CD4-positive, alpha-beta T cell treated with Interferon alpha-2 for 1 hour (primary cell): ENCODE results near the gene PEX7.
"Not testable (repeated sequence)": the region's sequence is repeated elsewhere in the genome, so short reads cannot be mapped to it uniquely, and the experiment has no call there.

ENCODE experiments used
- DNase-seq, 2 donors: peaks; one replicate each; pipeline ENCODE4 v3.0.0-alpha.2; 2020 to 2022

The PEX7 gene

DNA sequence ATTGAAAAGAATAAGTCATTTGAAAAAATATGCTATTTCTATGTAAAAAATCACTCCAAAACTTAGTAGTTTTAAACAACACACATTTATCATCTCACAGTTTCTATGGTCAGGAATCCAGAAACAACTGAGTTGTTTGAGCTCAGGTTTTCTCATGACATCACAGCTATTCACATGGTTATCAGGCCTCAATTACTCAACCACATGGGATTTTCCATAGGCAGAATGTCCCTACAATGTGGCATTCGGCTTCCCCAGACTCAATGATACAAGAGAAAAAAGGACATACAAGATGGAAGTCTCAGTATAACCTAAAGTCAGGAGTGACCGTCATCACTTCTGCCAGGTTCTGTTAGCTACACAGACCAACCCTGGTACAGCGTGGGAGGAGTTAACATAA, 96.3 kb downstream of the PEX7 start:
- DNase-seq = no peak

- peak in 1 of 2 donors; percentile 1 for DNase-seq
Measured at GRCh38 chr6:136920216-136920615, 97.8 kb downstream of the PEX7 start.

DNA sequence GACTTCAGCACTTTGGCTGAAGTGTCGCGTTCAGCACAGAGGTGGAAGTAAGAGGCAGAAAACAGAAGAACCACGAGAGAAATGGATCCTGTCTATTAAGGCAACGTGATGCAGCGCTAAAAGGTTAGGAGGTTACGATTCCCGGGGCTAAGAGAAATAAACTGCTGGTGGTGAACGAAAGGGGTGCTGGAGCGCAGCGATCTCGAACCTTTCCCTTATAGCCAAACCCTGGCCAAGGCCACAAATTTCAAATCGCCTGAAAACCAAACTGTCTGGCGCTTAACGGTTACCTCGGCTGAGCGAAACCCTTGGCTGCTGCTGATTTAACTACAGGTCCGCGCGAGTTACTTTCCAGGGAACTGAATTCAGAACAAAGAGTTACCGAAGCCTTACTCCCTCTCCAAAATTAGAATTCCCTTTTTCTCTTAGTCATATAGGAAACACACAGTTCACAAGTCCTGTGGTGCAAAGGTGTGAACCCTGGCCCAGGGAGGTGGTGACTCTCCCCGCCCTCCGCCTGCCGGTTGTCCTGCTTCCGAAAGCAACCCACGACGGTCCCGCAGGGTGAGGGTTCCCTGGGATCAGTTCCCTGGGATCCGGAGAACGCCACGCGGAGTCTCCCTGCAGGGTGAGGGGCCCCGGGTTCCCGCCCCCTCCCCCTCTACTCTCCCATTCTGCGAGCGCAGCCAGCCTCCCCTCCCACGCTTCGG, 98.4 kb downstream of the PEX7 start:
- DNase-seq = peak in 1 of 2 donors; percentile 12

GRCh38 chr6:136921381-136921935, 99.1 kb downstream of the PEX7 start:
- DNase-seq = peak in 1 of 2 donors; percentile 3

GRCh38 chr6:136921936-136922684, 99.7 kb downstream of the PEX7 start, which contains the start of gene SLC35D3:
TSS of gene SLC35D3 (plus strand) at chr6:136922301. CDS start at chr6:136922429, 128 bp downstream.
- DNase-seq = peak; percentile 3 to 13

- DNase-seq = no peak
Measured at GRCh38 chr6:136922685-136923006, 100.3 kb downstream of the PEX7 start.

GRCh38 chr6:136923116-136923953, 100.9 kb downstream of the PEX7 start:
- no peak for DNase-seq

DNA sequence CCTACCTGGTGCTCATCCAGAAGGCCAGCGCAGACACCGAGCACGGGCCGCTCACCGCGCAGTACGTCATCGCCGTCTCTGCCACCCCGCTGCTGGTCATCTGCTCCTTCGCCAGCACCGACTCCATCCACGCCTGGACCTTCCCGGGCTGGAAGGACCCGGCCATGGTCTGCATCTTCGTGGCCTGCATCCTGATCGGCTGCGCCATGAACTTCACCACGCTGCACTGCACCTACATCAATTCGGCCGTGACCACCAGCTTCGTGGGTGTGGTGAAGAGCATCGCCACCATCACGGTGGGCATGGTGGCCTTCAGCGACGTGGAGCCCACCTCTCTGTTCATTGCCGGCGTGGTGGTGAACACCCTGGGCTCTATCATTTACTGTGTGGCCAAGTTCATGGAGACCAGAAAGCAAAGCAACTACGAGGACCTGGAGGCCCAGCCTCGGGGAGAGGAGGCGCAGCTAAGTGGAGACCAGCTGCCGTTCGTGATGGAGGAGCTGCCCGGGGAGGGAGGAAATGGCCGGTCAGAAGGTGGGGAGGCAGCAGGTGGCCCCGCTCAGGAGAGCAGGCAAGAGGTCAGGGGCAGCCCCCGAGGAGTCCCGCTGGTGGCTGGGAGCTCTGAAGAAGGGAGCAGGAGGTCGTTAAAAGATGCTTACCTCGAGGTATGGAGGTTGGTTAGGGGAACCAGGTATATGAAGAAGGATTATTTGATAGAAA, 101.7 kb downstream of the PEX7 start:
- DNase-seq = no peak

DNA sequence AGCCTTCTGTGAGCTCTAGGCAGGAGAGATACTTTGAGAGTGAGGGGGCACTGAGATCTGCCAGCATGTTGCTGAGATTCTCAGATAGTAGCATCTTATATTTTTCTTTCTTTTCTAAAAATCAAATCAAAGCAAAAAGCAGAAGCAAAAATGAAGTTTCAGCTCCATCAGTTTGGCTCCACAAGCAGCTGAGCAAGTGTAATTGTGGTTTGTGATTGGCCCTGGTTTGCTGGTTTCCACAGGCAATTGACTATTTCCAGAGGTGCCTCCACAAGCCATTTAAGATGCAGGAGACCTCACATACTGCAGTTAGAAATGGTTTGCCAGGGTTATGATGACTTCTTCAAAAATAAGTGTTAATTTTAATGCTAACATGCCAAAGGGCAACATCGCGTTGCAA, 104.0 kb downstream of the PEX7 start:
- DNase-seq = no peak

DNA sequence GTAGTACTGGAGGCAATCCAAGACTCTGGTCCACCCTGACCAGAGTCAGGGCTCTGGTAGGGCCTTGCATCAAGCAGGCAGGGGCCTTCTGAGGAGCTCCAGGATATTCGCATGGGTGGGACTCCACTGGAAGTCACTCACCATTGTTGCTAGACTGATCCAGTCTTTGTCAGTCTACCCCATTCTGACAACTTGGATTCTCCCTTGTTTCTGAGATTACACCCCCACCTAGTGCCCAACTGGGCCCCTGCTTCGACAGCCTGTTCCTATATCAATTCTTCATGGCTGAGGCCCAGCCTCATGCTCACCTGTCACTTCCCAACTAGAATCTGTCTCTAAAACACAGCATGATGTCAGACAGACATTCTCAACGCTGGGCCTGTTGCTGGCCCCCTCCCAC, 104.9 kb downstream of the PEX7 start:
- DNase-seq = peak in 1 of 2 donors; percentile 21

DNA sequence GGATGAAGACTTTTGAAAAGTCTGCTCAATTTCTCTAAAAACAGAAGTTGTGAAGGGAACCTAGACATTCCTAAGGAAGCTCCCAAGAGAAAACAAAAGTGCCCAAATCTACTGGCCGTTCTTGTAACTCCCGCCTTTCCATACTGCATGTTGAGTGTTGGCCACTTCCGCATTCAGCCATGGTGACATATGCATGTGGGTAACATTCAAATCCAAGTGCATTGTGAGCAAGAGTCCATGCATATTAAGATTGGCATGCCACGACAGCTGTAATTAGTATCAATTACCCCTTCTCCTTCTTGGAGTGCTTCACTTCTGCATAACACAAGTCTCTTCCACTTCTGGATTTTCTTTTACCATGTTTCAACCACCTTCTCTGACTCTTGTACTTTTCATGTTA, 108.1 kb downstream of the PEX7 start:
- no peak for DNase-seq

GRCh38 chr6:136932599-136932998, 110.2 kb downstream of the PEX7 start:
- DNase-seq = no peak

DNA sequence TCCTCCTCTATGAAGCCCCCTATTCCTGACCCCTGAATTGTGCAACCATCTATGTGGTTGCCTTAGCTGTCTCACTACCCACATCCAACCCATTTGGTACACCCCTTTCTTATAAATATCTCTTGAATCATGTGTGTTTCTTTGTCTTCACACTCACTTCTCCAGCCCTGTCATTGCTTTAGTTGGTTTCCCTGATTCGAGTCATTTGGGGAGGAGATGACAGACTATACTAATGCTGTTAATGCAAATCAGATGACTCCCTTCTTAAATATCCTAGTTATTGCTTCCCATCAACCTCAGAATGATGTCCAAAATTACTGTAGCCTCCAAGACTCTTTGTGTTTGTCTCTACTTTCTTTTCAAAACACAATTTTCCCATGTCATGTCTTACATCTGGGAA, 122.7 kb downstream of the PEX7 start:
- DNase-seq = no peak

GRCh38 chr6:136945711-136946121, 123.3 kb downstream of the PEX7 start:
- no peak for DNase-seq

DNA sequence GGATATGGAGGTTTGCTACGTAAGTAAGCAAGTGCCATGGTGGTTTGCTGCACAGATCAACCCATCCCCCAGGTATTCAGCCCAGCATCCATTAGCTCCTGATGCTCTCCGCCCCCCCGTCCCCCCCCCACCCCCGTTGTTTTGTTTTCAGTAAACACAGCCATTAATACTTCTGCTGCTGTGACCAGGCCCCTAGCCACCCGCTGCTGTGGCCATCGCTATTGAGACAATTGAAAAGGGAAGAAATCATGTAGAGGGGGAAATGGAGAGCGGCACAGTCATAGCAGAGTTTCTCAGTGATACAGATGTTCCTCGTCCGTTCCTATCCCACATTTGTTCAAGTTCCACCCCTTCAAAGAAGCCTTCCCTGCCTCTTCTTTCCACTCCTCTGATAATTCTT, 124.6 kb downstream of the PEX7 start:
- no peak for DNase-seq

GRCh38 chr6:136949957-136950356, 127.6 kb downstream of the PEX7 start:
- DNase-seq = not testable (repeated sequence)

DNA sequence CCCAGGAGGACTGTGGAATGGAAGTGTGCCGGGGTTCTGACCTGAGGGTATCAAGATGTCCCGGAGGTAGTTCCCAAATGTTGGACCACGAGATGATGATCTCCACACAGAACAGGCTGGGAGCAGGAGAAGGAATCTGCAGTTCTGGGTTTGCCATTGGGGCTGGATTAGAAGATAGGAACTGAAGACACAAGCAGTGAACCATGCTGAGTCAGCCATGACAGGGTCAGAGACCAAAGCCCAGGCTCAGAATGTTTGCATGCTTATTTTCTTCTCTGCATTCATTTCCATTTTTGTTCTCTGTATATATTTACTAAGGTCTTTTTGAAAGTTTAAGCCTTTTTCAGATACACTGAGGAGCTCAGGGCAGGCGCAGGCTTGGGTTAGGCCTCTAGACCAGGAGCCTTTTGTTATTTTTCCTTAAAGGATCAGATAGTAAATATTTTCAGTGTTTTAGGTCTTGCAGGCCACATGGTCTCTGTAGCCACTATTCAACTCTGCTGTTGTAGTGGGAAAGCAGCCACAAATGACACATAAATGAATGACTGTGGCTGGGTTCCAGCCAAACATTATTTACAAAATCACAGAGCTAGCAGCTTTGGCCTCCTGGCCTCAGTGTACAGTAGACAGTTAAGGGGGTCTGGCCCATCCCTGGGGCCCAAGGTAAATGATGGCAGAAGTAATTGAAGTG, 128.2 kb downstream of the PEX7 start:
- no peak for DNase-seq

DNA sequence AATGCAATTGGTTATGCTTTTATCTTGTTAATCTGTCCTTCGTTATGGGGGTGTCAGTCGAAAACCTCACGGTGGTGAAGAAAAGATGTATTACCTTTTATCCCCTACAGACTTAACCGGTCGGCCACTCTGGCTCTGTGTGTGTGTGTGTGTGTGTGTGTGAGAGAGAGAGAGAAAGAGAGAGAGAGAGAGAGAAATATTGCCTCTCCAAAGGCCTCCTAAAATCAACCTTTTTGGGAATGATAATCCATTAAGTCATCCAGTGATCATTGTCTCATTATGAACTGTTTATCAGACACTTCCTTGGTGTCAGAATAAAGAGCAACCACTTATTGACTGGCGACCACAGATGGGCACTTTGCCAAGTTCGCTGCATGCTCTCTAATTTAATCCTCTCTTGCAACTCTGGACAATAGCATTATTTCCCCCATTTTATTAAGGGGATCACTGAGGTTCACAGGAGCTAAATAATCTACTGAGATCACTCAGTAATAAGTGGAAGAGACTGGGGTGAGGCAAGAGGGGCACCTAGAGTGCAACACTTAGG, 130.4 kb downstream of the PEX7 start:
- no peak for DNase-seq

DNA sequence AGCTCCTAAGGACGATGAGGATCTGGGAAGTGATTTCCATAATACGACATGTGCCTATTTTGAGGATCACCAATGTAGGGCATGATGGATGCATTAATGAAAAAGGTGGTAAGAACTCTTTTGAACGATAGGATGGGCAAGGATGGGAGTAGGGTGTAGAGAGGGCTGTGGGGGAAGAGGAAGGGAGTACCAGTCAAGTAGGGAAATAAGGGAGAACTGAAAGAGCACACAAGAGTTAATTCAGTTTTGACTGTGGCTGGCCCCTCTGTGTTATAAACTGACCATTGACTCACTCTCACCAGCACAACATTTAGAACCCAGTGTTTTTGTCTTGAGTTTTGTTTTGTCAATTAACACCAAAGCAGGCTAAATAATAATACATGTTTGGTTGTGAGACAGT, 132.7 kb downstream of the PEX7 start:
- no peak for DNase-seq

DNA sequence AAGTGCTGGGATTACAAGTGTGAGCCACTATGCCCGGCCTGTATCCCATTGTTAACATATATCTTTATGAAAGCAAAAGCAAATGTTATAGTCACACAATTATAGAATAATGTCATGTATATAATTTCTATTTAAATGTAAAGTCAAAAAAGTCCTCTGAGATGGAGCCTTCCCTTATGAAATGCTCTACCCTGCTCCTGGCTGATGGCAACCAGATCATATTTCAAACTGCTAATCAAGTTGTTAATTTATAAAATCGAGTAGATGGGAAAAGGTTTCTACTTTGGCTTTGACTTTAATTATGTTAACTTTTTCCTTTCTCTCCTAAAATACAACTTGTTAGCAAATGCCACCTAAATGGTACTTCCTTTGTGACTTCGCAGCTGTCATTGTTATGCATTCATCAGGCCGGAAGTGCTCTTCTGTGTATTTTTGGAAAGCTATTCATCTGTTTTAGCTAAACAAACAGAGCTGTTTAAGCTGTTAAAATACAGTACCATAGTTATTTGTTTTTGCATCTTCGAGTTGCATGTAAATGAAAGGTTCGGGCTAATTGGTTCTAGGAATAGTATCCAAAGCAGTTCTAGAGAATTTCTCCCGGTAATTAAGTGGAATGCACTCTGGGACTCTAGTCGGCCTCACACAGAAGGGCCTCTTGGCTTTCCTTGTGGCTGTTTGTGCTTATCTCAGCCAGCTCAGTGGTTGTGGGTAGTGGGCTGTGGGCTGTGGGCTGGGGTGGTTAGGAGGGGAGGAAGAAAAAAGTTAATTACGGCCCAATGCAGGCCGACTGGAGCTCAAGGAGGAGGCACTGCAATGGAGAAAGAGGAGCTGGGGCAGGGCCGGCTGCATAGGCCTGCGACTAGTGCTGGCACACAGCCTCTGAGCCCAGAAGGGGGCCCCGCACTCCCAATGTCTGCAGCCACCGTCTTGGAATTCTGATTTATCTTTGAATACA, 134.5 kb downstream of the PEX7 start:
- no peak for DNase-seq
